ENCODE measurements around the gene CDKN2A. TPM values are rescaled to one million over a fixed set of nuclear protein-coding genes. Genes with fewer than 3 reads are reported as not detected.

Gene CDKN2A
- total RNA-seq, 4 donors from 2014 or later: 0.94 to 9.7 (median 2.7) TPM; not detected in 1

- WGBS, 2 donors (ENCODE audit: low coverage in 1 of 2): no CpG with 5 or more reads among the region's 2 CpGs
- H3K4me1 ChIP-seq: no peaks in the 10 kb centered on the region
- no peak for ATAC-seq
- H3K4me3 ChIP-seq: no peak overlapping the region
- H3K27me3 ChIP-seq: peaks cover 27% of the 10 kb centered on the region
- peaks cover 0 to 12% (median 0%) of the 10 kb centered on the region in 3 donors for H3K9me3 ChIP-seq
- no peak overlapping the region for H3K27ac ChIP-seq
- no peaks in the 10 kb centered on the region for H3K36me3 ChIP-seq
- TF ChIP-seq POLR2A (IDR thresholded peaks at IDR 0.05) (no peak), POLR2AphosphoS5 (IDR thresholded peaks at IDR 0.05) (no peak), CTCF (IDR thresholded peaks at IDR 0.05) (no peak), EP300 (IDR thresholded peaks at IDR 0.05) (no peak)
These were observed 35.4 kb downstream of the CDKN2A start for GRCh38 chr9:21958833-21959232.

- Histone ChIP-seq H3K4me1 (no peaks in the 10 kb centered on the region), H3K4me3 (no peak overlapping the region), H3K9me3 (peaks cover 0 to 7% (median 0%) of the 10 kb centered on the region in 3 donors), H3K27ac (no peak overlapping the region), H3K27me3 (no peaks in the 10 kb centered on the region), H3K36me3 (no peaks in the 10 kb centered on the region)
- ATAC-seq: no peak
- WGBS, 2 donors (ENCODE audit: low coverage in 1 of 2): 75% methylated on average over 1 of the region's 2 CpGs; no CpG with 5 or more reads in 1 of the 2 donors
- no peak for TF ChIP-seq CTCF (IDR thresholded peaks at IDR 0.05)
- no peak for TF ChIP-seq EP300 (IDR thresholded peaks at IDR 0.05)
- TF ChIP-seq POLR2A (IDR thresholded peaks at IDR 0.05): no peak
- TF ChIP-seq POLR2AphosphoS5 (IDR thresholded peaks at IDR 0.05): no peak
These were observed 48.6 kb downstream of the CDKN2A start for GRCh38 chr9:21945606-21946005.

GRCh38 chr9:21943464-21943863 lies 50.7 kb downstream of the CDKN2A start:
- WGBS, 2 donors (ENCODE audit: low coverage in 1 of 2): 82 to 87% methylated on average over 4 of the region's 4 CpGs
- H3K4me3 ChIP-seq: no peak overlapping the region
- TF ChIP-seq POLR2AphosphoS5 (IDR thresholded peaks at IDR 0.05) (no peak), POLR2A (IDR thresholded peaks at IDR 0.05) (no peak), CTCF (IDR thresholded peaks at IDR 0.05) (no peak), EP300 (IDR thresholded peaks at IDR 0.05) (no peak)
- H3K36me3 ChIP-seq: no peaks in the 10 kb centered on the region
- peaks cover 0 to 5% (median 0%) of the 10 kb centered on the region in 3 donors for H3K9me3 ChIP-seq
- no peak overlapping the region for H3K27ac ChIP-seq
- H3K27me3 ChIP-seq: no peaks in the 10 kb centered on the region
- H3K4me1 ChIP-seq: no peaks in the 10 kb centered on the region
- no peak for ATAC-seq

- Histone ChIP-seq H3K36me3 (no peaks in the 10 kb centered on the region), H3K27me3 (no peaks in the 10 kb centered on the region), H3K4me1 (no peaks in the 10 kb centered on the region), H3K27ac (no peak overlapping the region), H3K4me3 (no peak overlapping the region), H3K9me3 (peaks cover 0 to 5% (median 0%) of the 10 kb centered on the region in 3 donors)
- 75 to 87% methylated on average over 4 of the region's 4 CpGs for WGBS, 2 donors (ENCODE audit: low coverage in 1 of 2)
- TF ChIP-seq CTCF (IDR thresholded peaks at IDR 0.05): no peak
- TF ChIP-seq POLR2AphosphoS5 (IDR thresholded peaks at IDR 0.05): no peak
- no peak for TF ChIP-seq EP300 (IDR thresholded peaks at IDR 0.05)
- no peak for TF ChIP-seq POLR2A (IDR thresholded peaks at IDR 0.05)
- ATAC-seq: no peak
These were observed 52.7 kb downstream of the CDKN2A start for GRCh38 chr9:21941337-21941995.

- Histone ChIP-seq H3K27me3 (no peaks in the 10 kb centered on the region), H3K4me3 (no peak overlapping the region), H3K4me1 (no peaks in the 10 kb centered on the region), H3K36me3 (peaks cover 0 to 22% of the 10 kb centered on the region in 2 donors), H3K27ac (no peak overlapping the region), H3K9me3 (no peaks in the 10 kb centered on the region)
- TF ChIP-seq CTCF (IDR thresholded peaks at IDR 0.05): no peak
- no peak for TF ChIP-seq POLR2A (IDR thresholded peaks at IDR 0.05)
- no peak for TF ChIP-seq POLR2AphosphoS5 (IDR thresholded peaks at IDR 0.05)
- no peak for TF ChIP-seq EP300 (IDR thresholded peaks at IDR 0.05)
- no peak for ATAC-seq
- 74 to 78% methylated on average over 1 of the region's 1 CpG for WGBS, 2 donors (ENCODE audit: low coverage in 1 of 2)
These were observed 58.0 kb downstream of the CDKN2A start for GRCh38 chr9:21936161-21936560.

All from gastroesophageal sphincter (tissue), 4 donors.